H54 (cell line): ENCODE data around the gene PHF1.
"Not testable (repeated sequence)": the region's sequence is repeated elsewhere in the genome, so short reads cannot be mapped to it uniquely, and the experiment has no call there.

Experiments used
- DNase-seq: peaks from one replicate; pipeline ENCODE4 v3.0.0; 2011; ENCODE audit warnings: low spot score, mixed read lengths; ENCODE audit not compliant: insufficient read length
- FAIRE-seq: peaks from 3 replicates; lab custom pipeline; 2011; peaks lifted over from hg19 to GRCh38; lab: Jason Lieb, UNC
- POLR2A ChIP-seq: IDR thresholded peaks from 2 replicates; pipeline ENCODE4 v1.6.1; 2011; ENCODE audit warnings: low read depth, mild to moderate bottlenecking, low read length

The PHF1 gene

DNA sequence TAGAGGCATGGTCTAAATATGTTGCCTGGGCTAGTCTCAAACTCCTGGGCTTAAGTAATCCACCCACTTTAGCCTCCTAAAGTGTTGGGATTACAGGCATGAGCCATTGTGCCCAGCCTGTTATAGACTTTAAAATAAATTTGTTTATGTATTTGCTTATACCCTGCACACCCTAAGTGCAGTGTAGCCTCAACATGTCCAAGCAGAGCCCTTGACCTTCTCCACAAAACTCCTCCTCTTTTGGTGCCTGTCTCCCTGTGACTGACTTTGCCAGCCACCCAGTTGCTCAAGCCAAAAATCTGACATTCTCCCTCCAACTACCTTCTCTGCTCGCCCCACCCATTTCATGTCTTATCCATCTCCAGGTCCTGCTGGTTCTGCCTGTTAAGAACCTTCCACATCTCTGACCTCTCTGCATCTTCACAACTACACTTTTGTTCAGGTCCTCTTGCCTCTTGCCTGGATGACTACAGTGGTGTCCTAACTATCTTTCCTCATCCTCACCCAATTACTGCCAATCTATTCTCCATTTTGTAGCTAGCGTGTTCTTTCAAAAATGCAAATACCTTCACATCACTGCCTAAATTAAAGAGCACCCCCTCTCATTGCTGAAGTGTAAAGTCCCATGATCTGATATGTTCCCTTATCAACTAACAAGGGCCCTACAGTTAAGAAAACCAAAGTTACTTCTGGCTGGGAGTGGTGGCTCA is 30.4 kb upstream of the PHF1 start:
- FAIRE-seq (no peak), DNase-seq (no peak)
- no peak for TF ChIP-seq POLR2A

- DNase-seq = no peak
- FAIRE-seq = no peak
- no peak for TF ChIP-seq POLR2A
These were observed 27.2 kb upstream of the PHF1 start for GRCh38 chr6:33383427-33384185.

DNA sequence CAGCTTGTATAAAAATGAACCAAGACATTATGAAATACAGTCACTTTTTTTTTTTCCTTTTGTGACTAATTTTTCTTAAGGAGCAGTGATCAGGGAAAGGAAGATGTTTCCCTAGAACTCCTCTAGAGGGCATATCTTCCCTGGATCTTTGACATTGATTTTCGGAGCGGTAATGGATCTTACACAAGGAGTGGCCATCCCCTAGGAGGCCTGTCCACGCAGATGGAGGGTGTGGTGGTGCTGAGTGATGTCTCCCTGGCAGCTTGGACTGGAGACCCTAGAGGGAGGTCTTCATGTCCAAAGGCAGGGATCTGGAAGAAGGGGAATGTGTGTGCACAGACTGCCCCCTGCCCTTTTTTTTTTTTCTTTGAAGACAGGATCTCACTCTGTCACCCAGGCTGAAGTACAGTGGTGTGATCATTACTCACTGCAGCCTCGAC is 26.2 kb upstream of the PHF1 start:
- FAIRE-seq (peak; percentile 50), DNase-seq (peak; percentile 47)

GRCh38 chr6:33390173-33390572 is 20.6 kb upstream of the PHF1 start:
- TF ChIP-seq POLR2A = no peak
- DNase-seq = no peak

More for the DNA sequence above, 26.2 kb upstream of the PHF1 start:
- TF ChIP-seq POLR2A = no peak

DNA sequence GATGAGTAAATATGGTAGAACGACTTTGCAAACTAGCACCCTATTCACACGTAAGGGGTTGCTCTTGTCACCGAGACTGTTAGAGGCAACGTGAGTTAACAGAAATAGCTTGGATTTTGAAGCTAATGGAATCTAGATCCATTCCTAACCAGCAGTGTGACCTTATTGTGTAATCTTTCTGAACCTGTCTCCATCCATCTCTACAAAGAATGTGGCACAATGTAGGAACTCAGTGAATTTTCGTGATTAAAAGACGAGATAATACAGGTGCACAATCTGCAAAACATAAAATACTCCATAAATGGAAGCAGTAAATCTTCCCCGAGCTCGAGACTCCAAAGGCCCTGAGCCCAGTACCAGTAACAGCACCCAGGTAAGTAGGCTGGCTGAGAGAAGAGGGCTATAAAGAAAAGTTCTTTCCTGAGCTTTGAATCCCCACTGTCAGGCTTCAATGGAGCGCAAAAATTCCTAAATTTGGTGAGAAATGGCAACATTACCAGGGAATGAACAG is 20.0 kb upstream of the PHF1 start:
- TF ChIP-seq POLR2A = no peak
- no peak for FAIRE-seq
- DNase-seq = no peak

More at GRCh38 chr6:33390173-33390572, 20.6 kb upstream of the PHF1 start:
- FAIRE-seq = no peak

DNA sequence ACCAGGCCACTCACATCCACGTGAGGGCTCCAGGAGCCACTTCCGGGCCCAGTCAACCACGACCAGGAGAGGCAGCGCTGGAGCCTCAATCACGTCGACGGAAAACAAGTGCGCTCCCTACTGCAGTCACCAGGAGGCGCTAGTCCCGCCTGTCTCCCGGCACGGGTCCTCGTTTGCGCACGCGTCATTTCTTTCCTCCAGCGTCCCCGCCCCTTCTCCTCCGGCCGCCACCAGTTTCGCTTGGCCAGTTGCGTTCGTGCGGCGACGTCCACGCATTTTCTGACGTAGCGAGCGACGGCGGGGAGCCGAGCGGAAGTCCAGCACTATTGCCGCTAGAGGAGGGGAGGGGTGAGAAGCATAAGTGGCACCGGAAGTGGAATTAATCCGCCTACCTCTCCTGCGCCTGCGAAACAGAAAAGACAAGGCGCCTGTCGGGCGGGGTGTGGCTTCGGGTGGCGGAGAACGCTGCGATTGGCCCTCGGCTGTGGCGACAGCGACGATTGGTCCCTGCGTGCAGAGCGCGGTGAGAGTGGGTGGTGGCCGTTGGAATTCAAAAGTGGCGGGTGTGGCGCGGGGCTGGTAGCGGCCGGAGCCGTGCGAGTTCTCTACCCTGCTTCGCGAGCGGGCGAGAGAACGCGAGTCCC is 19.4 kb upstream of the PHF1 start, which contains the start of gene KIFC1:
KIFC1 (plus strand) TSS at position 546 of the 644 bp plus-strand sequence. CDS start 163 bp downstream, outside the sequence.
- peak; percentile 56; the same call in 1 of the 2 replicates for TF ChIP-seq POLR2A
- DNase-seq (peak; percentile 92), FAIRE-seq (peak; percentile 84)

- DNase-seq (no peak), FAIRE-seq (no peak)
- no peak for TF ChIP-seq POLR2A
These were observed 18.8 kb upstream of the PHF1 start for GRCh38 chr6:33391922-33392594.

- TF ChIP-seq POLR2A = no peak
- FAIRE-seq (no peak), DNase-seq (no peak)
These were observed 18.2 kb upstream of the PHF1 start for GRCh38 chr6:33392595-33392948.

DNA sequence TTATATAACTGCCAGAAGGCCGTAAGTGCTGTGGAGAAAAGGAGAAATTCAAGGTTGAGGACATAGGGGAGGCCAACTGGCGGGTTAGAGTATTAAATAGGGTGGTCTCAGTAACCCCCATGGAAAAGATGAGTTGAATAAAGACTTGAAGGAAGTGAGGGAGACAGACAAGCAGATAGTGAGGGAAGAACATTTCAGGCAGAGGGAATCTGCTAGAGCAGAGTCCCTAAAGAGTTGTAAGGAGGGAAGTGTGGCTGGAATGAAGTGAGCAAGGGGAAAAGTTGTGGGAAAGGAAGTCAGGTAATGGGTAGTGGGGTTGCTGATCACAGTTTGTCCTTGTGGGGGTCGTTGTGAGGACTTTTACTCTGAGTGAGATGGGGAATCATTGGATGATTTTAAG is 17.8 kb upstream of the PHF1 start:
- FAIRE-seq = no peak
- no peak for DNase-seq
- TF ChIP-seq POLR2A = no peak

DNA sequence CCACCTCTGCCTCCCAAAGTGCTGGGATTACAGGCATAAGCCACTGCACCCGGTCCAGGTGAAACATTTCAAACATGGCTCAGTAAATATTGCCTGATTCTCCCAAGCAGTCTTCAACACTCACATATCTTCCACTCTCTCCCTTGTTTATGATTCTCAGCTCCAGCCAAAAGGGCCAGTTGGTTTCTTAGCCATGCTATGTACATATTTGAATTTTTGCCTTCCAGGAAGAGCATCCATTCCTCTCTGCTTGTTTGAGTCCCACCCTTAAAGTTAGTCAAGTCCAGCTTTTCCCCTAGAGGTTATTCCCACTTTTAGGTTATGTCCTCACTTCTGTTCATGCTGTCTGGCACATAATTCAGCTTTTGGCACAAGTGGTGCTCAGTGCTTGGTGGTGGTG is 13.3 kb upstream of the PHF1 start:
- FAIRE-seq = no peak
- no peak for DNase-seq
- TF ChIP-seq POLR2A = no peak

- FAIRE-seq, DNase-seq: not testable (repeated sequence)
These were observed 12.2 kb upstream of the PHF1 start for GRCh38 chr6:33398601-33399000.

DNA sequence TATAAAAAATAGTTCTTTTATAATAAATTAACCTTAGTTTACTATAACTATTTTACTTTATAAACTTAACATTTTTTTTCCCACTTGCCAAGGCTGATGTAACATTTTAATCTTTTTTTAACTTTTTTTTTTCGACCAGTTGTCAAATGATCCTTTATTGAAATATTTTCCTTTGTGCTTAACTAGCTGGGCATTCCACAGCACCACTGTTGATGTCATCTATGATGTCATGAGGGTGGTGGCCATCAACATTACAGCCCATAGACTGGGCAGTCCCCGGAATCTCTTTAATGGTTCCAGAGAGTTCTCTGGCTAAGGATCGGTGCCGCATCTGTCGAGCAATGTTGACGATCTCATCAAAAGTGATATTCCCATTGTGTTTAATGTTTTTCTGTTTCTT is 10.9 kb upstream of the PHF1 start:
- not testable (repeated sequence) for DNase-seq, FAIRE-seq

GRCh38 chr6:33404884-33405283 is 5.9 kb upstream of the PHF1 start:
- DNase-seq (no peak), FAIRE-seq (no peak)
- no peak for TF ChIP-seq POLR2A
